ENCODE results near the gene PSG2.
A peak's percentile ranks its signal among the peaks of the same experiment; 100 is the strongest.
"Not testable (repeated sequence)": the region's sequence is repeated elsewhere in the genome, so short reads cannot be mapped to it uniquely, and the experiment has no call there.

The PSG2 gene

DNA sequence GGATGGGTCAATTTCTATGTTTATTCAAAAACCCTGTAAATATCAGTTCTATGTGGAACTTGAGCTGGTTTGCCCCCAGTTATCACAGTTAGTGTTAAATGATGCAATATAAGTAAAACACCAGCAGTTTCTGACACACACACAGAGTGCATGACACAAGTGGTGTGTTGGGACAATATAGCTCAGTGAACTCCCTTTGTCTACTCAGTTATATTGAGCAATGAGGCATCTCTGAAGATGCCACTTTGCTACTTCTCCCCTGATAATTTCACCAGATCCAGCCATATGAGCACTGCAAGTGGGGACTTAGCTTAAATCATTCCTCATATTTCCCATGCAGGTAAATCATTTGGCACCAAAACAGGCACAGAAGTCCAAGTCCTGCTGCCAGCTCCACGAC lies 33.0 kb upstream of the PSG2 start:
- not testable (repeated sequence) for H3K27ac ChIP-seq; H3K4me2 ChIP-seq; H3K4me3 ChIP-seq (IDR thresholded peaks at IDR 0.05; ENCODE audit: insufficient read depth, low read depth, low read length); H3K36me3 ChIP-seq (ENCODE audit: insufficient read depth); H3K27me3 ChIP-seq (ENCODE audit: insufficient read depth, low read depth); H3K4me1 ChIP-seq (ENCODE audit: low read depth, poor library complexity, severe bottlenecking); H3K79me2 ChIP-seq (ENCODE audit: insufficient read depth, low read depth); H3K9ac ChIP-seq; H4K20me1 ChIP-seq (ENCODE audit: insufficient read depth); H2AFZ ChIP-seq (ENCODE audit: low read depth)

DNA sequence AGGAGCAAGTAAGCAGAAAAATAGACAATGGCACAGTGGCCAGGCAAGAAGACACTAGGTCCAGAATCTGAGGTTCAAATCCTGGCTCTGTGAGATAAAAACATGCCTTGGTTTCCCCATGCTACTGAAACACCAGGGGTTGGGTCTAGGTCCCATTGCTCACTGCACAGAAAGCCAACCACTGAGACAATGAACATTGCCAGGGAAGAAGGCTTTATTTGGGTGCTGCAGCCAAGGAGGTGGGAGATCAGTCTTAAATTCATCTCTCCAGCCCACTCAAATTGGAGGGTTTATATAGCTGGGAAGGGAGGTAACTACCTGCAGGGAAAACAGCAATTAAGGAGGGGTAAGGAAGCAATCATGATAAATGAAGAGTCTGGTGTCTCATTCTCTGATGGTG lies 32.6 kb upstream of the PSG2 start:
- not testable (repeated sequence) for H3K4me1 ChIP-seq (ENCODE audit: low read depth, poor library complexity, severe bottlenecking); H3K9ac ChIP-seq; H3K4me3 ChIP-seq (IDR thresholded peaks at IDR 0.05; ENCODE audit: insufficient read depth, low read depth, low read length); H3K27ac ChIP-seq; H4K20me1 ChIP-seq (ENCODE audit: insufficient read depth); H2AFZ ChIP-seq (ENCODE audit: low read depth); H3K4me2 ChIP-seq; H3K36me3 ChIP-seq (ENCODE audit: insufficient read depth); H3K27me3 ChIP-seq (ENCODE audit: insufficient read depth, low read depth); H3K79me2 ChIP-seq (ENCODE audit: insufficient read depth, low read depth)

DNA sequence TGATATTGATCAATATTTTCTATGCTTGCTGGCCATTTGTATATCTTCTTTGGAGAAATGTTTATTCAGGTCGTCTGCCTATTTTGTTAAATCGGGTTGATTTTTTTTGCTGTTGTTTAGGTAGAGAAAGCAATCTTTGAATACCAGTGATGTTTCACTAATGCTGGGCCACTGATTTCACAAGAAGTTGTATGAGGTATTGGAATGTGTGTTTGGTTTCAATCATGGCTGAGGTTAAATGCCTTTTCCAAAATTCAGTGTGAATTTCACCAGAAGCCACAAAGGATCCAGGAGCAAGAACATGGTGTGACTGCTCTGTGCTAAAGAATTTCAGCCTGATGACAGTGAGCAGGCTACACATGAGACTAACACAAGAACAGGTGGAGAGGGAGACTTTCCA lies 32.1 kb upstream of the PSG2 start:
- not testable (repeated sequence) for H2AFZ ChIP-seq (ENCODE audit: low read depth); H3K27me3 ChIP-seq (ENCODE audit: insufficient read depth, low read depth); H3K27ac ChIP-seq; H3K4me2 ChIP-seq; H3K9ac ChIP-seq; H4K20me1 ChIP-seq (ENCODE audit: insufficient read depth); H3K79me2 ChIP-seq (ENCODE audit: insufficient read depth, low read depth); H3K4me1 ChIP-seq (ENCODE audit: low read depth, poor library complexity, severe bottlenecking); H3K36me3 ChIP-seq (ENCODE audit: insufficient read depth); H3K4me3 ChIP-seq (IDR thresholded peaks at IDR 0.05; ENCODE audit: insufficient read depth, low read depth, low read length)

DNA sequence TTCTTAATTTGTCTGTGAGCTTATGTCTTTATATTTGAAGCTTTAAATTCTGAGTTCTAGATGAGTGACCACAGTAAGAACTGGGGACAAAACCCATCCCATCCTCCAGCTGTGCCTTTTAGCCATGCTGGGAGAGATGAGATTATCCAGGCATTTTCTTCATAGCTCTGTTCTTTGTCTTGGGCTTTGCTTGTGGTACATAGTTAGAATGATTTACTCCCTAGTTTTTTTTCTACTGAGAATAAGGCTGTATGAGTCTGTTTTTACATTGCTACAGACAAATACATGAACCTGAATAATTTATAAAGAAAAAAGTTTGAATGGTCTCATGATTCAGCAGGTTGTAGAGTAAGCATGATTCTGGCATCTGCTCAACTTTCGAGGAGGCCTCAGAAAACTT lies 24.9 kb upstream of the PSG2 start:
- not testable (repeated sequence) for H3K27ac ChIP-seq; H3K4me3 ChIP-seq (IDR thresholded peaks at IDR 0.05; ENCODE audit: insufficient read depth, low read depth, low read length); H2AFZ ChIP-seq (ENCODE audit: low read depth); H3K27me3 ChIP-seq (ENCODE audit: insufficient read depth, low read depth); H3K4me2 ChIP-seq; H4K20me1 ChIP-seq (ENCODE audit: insufficient read depth); H3K79me2 ChIP-seq (ENCODE audit: insufficient read depth, low read depth); H3K4me1 ChIP-seq (ENCODE audit: low read depth, poor library complexity, severe bottlenecking); H3K36me3 ChIP-seq (ENCODE audit: insufficient read depth); H3K9ac ChIP-seq

DNA sequence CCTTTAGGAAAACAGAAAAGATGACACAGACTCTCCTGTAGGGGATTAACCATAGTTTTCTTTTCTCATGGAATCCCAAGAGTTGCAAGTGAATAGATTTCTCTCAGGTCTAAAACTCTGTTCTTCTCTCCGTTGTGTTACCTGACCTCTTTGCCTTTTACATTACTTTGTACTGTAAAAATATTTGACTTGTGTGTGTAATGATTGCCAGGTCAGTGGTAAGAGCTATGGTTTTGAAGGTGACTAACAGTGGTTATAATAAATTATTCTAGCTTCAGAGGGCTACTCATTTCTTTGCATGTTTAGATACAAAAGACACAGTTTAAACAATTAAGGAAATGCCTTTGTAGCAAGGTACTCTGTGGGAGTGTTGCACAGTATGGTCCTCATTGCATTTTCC lies 23.0 kb upstream of the PSG2 start:
- H3K27ac ChIP-seq, result no peak overlapping the region
- no peaks in the 10 kb centered on the region for H3K27me3 ChIP-seq (ENCODE audit: insufficient read depth, low read depth)
- no peaks in the 10 kb centered on the region for H3K79me2 ChIP-seq (ENCODE audit: insufficient read depth, low read depth)
- H3K4me3 ChIP-seq (IDR thresholded peaks at IDR 0.05; ENCODE audit: insufficient read depth, low read depth, low read length), result no peak overlapping the region
- no peak overlapping the region for H2AFZ ChIP-seq (ENCODE audit: low read depth)
- no peaks in the 10 kb centered on the region for H4K20me1 ChIP-seq (ENCODE audit: insufficient read depth)
- no peaks in the 10 kb centered on the region for H3K36me3 ChIP-seq (ENCODE audit: insufficient read depth)
- TF ChIP-seq, protein P1, sequence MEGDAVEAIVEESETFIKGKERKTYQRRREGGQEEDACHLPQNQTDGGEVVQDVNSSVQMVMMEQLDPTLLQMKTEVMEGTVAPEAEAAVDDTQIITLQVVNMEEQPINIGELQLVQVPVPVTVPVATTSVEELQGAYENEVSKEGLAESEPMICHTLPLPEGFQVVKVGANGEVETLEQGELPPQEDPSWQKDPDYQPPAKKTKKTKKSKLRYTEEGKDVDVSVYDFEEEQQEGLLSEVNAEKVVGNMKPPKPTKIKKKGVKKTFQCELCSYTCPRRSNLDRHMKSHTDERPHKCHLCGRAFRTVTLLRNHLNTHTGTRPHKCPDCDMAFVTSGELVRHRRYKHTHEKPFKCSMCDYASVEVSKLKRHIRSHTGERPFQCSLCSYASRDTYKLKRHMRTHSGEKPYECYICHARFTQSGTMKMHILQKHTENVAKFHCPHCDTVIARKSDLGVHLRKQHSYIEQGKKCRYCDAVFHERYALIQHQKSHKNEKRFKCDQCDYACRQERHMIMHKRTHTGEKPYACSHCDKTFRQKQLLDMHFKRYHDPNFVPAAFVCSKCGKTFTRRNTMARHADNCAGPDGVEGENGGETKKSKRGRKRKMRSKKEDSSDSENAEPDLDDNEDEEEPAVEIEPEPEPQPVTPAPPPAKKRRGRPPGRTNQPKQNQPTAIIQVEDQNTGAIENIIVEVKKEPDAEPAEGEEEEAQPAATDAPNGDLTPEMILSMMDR (conservative IDR thresholded peaks at IDR 0.05; ENCODE audit: low read depth, low read length), result no peak
- no peaks in the 10 kb centered on the region for H3K4me1 ChIP-seq (ENCODE audit: low read depth, poor library complexity, severe bottlenecking)
- H3K4me2 ChIP-seq, result no peak overlapping the region
- no peak overlapping the region for H3K9ac ChIP-seq

DNA sequence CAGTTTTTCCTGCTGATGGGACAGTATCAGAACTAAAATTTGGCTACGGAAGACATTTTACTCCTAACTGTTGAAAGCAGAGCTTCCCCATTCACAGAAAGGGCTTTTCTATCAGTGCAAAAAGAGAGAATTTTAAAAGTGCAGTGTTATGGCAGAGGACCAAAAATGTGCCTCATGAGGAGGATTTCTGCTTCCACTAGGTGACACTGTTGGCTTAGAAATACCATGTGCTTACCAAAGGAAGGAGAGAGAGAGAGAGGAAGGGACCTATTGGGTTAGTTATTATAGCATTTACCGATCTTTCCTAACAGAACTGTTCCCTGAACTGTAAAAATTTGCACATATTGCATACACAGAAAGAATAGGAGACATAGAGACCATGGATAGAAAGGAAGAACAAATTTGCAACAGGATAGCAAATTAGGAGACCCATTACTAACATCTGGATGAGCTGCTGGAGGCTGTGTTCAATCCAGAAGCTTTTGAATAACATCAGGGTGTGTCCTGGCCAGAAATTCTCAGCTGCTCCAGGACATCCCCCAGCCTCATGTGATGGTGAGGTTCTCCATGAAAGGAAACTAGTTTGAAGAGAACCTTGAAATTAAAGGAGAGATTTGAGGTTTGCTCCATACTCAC lies 21.8 kb upstream of the PSG2 start:
- H3K4me3 ChIP-seq (IDR thresholded peaks at IDR 0.05; ENCODE audit: insufficient read depth, low read depth, low read length); H3K79me2 ChIP-seq (ENCODE audit: insufficient read depth, low read depth); H4K20me1 ChIP-seq (ENCODE audit: insufficient read depth); H3K4me2 ChIP-seq; H3K27ac ChIP-seq; H3K27me3 ChIP-seq (ENCODE audit: insufficient read depth, low read depth); H3K4me1 ChIP-seq (ENCODE audit: low read depth, poor library complexity, severe bottlenecking); H2AFZ ChIP-seq (ENCODE audit: low read depth); H3K9ac ChIP-seq; H3K36me3 ChIP-seq (ENCODE audit: insufficient read depth): not testable (repeated sequence)
- TF ChIP-seq, protein P1 (conservative IDR thresholded peaks at IDR 0.05; ENCODE audit: low read depth, low read length), result peak; percentile 66
